Fibroblast of skin of left quadriceps (primary cell): ENCODE results near the gene IGSF3.

Experiments used
- DNase-seq, 2 experiments: peaks; one replicate each; pipeline ENCODE4 v3.0.0-alpha.2; 2013; ENCODE audit warnings: low read depth in 2 of 2

IGSF3 gene

DNA sequence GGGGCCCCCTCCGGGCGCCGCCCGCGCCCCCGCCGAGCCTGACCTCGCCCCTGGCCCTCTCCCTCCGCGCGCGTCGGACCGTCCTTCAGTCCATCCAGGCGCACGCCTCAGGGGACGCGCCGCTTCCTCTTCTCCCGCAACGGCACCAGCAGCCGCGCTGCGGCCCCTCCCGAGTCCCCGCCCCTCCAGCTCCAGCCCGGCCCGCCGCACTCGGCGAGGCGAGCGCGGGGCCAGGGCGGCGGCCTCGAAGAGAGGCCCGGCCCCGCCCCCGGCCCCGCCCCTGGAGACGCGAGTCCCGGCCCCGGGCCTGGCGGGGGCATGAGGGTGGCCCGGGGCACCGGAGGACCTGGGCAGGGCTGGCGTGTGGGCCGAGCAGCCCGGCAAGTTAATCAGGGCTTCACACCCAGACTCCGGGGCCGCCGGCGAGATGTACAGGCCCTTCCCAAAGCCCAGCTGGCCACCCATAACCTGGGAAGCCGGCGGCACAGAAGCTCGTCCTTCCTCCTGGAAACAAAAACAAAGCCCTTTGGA lies at the start of gene IGSF3:
Gene IGSF3, minus strand, starts transcription at position 159 of the 531 bp plus-strand sequence. CDS start 1,407 bp downstream, outside the sequence.
- DNase-seq = no peak

DNA sequence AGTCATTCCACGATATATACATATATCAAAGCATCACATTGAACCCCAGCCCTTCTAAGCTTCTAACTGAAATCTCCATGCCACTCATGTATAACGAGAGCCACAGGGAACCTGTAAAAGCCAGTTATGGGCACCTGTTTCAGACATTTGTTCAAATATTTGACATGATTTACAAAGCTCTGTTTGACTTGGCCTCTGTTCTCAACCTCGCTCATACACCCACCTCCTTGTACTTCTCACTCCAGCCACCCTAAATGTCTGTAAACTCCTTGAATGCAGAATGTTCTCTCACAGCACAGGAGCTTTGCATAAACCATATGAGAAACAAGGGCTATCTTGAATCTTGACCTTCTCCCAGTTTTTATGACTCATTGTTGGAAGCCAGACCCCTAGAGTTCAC lies 49.8 kb upstream of the IGSF3 start:
- DNase-seq = no peak

DNA sequence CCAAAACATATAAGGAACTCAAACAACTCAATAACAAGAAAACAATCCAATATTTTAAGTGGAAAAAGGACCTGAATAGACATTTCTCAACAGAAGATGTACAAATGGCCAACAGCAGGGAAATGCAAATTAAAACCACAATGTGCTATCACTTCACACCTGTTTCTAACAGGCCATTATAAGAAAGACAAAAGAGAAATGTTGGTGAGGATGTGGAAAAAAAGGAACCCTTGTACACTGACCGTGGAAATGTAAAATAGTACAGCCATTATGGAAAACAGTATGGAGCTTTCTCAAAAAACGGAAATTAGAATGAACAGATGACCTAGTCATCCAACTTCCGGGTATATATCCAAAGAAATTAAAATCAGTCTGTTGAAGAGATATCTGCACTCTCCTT lies 48.9 kb upstream of the IGSF3 start:
- no peak for DNase-seq

DNA sequence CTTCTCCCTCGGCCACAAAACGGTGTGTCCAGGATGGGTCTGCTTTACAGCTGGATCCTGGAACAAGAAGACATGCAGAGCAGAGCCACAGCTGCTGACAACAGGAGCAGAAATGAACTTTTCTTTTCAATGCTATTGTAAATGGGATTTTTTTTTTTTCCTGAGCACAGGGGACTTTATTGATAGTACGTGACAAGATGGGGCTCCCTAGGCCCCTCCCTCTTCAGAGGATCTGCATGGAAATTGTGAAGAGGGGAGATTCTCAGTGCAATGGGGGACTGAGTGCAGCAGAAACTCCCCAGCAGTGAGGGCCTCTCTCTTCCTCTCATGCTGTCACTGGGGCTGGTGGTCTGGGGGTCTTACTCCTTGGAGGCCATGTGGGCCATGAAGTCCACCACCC lies 45.9 kb upstream of the IGSF3 start:
- DNase-seq = no peak

DNA sequence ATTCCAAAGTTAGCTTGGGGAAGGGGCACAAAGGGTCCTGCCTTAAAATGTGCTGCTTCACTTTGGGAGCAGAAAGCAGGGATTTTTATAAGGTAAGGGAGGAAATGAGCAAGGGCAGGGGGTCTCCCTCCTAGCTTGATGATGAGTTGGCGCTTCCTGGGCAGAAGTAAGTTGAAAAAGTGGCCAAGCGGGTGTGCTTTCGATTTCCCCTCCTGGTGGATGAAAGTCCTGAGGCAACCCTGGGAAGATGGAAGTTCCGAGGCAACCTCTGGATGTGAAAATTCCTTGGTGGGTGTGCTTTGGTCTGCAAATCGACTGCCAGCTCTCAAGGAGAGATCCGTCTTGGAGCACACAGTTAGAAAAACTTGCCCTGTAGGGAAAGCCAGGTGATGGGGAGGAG lies 45.0 kb upstream of the IGSF3 start:
- no peak for DNase-seq

DNA sequence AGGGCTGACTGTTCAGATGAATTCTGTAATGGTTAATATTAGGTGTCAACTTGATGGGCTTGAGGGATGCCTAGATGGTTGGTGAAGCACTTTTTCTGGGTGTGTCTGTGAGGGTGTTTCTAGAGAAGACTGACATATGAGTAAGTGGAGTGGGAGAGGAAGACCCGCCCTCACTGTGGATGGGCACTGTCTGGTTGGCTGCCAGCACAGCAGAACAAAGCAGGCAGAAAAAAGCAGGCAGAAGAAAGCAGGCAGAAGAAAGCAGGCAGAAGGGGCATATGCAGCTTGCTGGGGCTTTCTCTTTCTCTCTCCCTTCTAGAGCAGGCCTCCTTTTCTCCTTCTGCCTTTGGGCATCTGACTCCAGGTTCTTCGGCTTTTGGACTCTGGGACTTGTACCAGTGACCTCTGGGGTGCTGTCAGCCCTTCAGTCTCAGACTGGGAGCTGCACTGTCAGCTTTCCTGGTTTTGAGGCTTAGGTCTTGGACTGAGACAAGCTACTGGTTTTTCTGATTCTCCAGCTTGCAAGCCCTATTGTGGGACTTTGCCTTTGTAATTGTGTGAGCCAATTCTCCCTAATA lies 43.8 kb upstream of the IGSF3 start:
- no peak for DNase-seq

DNA sequence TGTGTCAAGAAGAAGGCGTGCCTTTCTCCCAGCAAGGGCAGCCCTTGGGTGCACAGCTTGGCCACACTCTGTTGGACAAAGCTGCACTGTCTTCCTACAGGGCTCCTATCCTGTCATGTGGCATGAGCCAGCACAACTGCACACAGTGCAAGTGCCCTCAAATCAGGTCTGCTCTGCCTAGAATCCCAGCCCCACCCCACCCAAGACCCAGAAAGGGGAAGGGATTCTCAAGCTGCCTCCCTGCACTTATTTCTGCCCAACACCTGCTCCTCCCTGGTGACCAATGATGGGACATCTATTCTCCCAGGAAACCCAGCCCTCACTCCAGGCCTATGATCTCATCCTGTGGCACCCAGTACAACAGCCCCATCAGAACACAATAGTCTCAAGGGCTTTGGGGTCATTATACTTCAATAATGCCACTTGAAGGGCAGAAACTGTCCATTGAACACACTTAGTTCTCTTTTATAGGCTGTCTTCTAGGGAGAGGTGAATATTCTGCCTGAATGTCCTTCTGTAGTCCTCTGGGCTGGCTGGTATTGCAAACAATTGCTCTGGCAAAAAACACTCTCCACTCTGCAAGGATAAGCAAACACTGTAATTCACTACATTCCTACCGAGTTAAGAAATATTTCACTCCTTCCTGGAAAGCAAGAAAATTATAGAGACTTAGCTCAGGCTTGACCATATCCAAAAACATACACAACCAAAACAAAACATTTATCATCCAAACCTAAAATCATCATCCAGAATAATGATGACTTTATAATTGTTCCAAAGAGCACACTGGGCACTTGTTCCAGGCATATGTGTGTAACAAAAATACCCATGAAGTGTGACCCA lies 43.1 kb upstream of the IGSF3 start:
- no peak for DNase-seq

DNA sequence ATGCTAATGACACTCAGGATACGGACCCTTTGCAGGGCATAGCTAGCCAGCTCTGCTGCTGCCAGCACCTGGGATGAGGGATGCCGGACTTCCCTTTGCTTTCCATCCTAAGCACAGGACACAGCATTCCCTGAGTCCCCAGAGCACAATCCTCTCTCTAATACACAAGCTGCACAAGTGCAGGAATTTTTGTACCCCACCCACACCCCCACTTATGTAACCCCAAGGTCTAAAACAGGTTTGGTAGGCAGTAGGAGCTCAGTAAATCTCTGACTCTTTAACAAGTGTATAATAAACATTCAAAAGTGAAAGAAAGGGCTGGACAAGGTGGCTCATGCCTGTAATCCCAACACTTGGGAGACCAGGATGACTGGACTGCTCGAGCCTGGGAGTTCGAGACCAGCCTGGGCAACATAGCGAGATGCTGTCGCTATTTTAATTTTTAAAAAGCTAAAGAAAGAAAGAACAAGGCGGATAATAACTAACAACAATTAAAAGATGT lies 42.2 kb upstream of the IGSF3 start:
- DNase-seq = no peak

DNA sequence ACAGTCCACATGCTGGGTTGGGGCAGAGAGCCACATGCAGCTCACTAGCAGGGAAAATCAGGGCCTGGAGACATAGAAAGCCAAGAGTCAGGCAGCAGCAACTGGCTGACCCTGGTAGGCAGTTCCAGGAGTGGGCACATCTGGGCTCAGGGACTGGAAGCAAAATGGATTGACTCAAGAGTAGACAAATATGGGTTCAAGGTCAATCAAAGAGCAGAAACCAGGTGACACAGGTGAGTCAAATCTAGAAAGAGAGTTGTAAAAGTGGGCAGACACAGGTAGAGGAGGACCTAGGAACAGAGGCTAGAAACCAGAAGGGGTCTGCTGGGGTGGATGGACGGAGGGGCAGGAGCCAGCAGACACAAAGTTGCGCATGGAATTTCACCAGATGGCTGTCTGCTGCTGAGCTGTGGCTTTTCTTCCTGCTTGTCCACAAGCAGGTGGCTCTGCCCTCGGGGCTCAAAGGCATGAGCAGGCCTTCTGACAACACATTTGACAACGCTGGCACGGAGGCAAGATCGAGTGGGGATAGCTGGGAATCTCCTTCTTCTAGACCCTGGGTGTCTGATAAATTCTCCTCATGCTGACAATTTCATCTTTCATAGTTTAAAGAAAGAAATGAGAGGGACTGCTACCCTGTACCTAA lies 40.8 kb upstream of the IGSF3 start:
- no peak for DNase-seq

DNA sequence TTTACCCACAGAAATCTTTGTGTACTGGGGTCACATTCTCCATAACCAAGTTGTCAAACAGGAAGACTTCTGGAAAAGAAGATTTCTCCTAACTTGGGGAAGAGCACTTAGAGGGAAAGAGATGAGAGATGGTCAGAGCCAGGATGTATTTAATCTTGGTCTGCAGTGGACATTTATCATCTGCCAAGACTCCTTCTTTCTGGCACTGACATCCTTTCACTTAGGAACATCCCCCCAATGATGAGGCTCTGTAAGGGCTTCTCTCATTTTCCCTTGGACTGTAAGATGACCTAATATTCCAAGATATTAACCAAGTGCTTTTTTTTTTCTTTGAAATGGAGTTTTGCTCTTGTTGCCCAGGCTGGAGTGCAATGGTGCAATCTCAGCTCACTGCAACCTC lies 39.3 kb upstream of the IGSF3 start:
- no peak for DNase-seq

DNA sequence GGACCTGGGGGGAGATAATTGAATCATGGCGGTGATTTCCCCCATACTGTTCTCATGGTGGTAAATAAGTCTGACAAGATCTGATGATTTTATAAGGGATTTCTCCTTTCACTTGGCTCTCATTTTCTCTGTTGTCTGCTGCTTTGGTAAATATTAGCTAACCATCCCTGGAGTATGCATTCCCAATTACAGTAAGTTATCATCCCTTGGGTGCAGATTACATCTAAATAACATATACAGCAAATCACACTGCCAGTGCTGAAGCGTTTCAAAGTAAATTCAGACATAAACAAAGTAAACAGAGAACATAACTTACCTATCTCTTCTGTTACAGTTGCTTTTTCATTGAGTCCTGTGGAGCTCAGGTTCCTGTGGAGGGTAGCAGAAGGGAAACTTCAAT lies 38.6 kb upstream of the IGSF3 start:
- no peak for DNase-seq

DNA sequence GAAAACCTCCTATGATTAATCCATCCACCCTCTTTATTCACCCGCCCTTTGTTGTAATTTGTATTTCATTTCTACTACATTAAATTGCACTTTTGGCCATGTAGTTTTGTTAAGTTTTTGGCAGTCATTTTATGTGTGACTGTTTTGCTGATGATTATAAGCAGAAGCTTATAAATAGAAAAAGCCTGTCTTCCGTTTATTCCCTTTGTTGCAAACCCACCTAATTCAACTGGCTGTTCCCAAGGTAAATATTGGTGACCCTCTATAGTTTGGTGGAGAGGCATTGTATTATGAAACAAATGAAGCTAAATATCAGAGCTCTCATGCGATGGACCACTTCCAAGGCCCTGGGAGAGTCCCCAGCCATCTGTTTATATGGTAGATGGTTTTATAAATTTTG lies 36.7 kb upstream of the IGSF3 start:
- no peak for DNase-seq

DNA sequence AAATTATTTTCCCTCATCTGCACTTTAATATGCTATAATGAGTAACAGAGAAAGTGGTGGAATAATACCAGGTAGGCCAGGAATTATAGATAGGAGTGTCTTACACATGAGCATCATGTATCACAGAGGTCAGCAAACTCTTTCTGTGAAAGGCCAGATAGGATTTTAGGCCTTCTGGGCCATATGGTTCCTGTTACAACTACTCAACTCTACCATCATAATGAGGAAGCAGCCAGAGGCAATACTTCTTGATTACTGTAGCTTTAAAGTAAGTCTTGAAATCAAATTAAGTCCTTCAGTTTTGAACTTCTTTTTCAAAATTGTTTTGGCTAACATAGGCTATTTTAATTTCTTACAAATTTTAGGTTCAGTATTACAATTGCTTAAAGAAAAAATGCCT lies 32.1 kb upstream of the IGSF3 start:
- DNase-seq = no peak

DNA sequence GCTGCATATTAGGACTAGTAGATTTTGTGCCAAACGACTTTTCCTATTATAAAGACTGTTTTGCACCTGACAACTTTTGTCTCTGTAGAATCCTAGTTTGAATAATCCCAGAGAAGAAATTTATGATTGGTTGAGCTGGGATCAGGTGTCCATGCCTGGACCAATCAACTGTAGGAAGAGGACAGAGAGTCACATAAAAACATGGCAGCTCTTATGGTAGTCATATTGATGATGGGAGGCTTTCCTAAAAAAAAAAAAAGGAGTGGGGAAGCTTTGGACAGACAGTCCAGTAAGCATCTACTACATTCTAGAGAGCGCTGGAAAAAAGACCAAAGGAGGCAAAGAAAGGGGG lies 30.7 kb upstream of the IGSF3 start:
- DNase-seq = no peak

DNA sequence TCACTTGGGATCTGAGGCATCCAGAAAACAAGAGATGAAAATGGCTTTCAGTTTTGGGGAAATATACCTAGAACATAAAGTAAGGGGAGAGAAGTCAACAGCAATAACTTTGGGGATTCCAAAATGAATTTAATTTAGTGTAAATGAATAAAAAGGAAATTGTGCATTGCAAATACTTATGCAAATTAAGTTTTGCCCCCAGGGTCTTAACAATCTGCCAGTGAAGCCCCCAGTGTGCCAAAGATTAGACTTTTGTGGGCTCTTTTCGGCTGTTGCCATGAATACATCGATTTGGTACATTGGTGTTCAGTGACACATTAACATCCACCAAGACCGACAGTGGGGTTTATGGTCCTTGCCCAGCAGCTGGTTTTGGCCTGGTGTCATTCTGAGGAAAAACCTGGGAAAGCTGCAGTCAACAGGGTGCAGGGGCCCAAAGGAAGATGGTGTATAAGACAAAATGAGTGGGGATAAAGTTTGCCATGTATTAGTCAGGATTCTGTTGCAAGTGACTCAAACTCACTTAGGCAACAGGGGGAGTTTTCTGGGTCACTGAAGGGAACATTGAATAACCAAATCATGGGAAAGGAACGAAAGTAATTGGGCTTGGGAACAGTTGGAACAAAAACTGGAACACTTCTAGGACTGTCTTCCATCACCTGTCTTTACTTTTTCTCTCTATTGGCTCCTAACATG lies 30.2 kb upstream of the IGSF3 start:
- DNase-seq = no peak

DNA sequence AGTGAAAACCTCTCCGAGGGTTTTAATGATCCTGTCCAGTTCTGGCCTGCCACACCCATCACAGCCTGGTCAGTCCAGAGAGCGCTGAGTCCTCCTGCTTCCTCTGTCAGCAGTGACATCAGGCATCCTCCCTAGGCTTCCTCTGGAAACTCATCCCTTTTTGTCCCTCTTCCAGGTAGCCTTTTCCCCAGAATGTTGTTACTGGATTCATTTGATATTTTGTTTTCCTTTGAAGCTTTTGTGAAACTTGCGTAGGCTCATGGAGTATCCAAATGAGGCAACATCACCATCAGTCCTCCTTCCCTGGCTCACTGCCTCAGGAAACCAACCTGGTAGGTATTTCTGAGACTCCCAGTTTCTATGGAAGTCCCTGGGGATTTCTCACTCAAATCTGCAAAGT lies 27.0 kb upstream of the IGSF3 start:
- DNase-seq = no peak

DNA sequence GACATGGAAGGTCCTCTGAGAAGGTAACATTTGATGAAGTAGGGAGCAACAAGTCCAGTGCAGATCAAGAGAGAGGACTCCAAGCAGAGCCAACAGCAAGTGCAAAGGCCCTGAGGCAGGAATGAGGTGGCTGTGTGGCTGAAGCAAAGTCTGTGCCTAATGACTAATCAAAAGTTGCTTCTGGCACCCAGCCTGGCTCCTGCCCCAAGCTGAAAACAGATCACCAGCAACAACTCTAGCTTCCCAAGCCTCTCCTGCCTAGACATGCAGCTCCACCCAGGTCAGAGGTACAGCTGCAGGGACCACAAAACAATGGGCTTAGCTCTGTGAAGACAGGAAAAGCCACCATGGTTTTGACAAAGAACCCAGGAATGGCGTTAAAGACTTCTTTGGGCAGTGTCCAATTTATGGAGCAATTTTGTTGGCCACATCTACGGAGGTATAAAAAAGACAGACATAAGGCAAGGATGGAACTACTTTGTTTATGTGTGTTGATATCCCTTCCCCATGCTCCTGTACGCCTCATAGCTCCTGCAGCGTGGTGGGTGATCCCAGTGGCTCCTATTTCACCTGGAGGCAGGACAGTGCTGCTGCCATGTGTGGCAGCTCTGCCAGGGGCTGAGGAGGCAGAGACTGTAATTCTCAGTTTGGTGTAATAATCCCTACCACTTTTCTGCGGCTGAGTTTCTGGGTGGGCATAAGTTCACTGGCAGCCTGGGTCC lies 26.4 kb upstream of the IGSF3 start:
- DNase-seq = peak; percentile 23 to 34

DNA sequence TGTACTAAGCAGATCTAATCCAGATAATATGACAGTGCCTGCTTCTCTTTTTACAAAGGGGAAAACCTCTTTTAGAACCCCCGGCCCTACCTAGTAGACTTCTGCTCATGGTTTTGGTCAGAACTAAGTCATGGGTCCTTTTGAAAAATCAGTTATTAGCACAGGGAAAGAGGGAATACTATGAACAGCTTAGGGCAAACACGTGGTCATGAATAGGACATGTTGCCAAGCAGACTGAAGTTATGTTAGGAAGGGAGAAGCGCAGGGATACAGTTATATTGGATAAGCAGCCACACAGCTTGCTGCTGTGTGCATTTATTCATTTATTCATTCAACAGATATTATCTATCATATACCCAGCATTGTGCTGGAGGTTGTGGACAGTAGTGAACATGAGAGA lies 25.3 kb upstream of the IGSF3 start:
- no peak for DNase-seq

DNA sequence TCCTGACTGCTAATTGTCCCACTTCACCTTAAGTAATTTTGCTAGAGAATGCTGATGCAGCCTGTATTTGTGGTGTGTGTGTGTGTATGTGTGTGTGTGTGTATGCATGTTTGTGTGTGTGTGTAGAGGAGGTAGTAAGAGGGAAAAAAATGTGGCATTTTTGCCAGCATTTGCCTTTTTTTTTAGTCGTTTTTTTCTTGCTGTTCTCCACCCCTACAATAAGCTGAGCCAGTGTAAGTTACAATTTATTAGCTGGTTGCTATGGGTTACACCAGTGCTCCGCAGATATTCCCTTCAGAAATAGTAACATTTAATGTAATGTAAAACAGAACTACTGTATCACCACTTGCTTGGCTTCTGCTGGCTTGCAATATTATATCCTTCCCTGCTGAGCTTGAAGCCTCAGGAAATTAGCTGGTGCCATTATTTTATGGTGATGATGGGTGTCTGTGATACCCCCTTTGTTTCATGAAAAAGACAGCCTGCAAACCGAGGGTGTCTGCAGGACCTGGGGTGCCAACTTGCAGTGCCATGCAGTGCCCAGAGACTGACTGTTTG lies 23.4 kb upstream of the IGSF3 start:
- peak in 1 of 2 experiments; percentile 8 for DNase-seq

DNA sequence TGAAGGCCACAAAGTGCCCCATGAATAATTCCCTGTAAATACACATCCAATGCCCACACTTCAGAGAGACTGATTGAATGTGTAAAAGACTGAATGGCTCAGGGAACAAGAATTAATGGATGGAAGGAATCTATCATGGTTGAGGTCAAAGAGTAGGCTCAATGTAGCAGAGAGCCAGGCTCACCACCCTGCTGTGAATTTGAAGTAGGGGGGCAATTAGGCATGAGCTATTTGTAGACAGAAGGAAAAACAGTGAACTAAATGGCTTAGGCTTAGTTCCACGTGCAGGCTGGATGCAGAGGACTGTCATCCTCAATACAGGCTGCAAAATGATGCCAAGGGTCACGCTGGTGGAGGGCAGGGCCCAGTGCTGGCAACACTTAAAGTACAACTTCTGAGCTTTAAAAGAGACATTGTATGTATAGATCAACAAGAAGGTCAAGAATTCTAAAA lies 22.9 kb upstream of the IGSF3 start:
- DNase-seq = no peak

DNA sequence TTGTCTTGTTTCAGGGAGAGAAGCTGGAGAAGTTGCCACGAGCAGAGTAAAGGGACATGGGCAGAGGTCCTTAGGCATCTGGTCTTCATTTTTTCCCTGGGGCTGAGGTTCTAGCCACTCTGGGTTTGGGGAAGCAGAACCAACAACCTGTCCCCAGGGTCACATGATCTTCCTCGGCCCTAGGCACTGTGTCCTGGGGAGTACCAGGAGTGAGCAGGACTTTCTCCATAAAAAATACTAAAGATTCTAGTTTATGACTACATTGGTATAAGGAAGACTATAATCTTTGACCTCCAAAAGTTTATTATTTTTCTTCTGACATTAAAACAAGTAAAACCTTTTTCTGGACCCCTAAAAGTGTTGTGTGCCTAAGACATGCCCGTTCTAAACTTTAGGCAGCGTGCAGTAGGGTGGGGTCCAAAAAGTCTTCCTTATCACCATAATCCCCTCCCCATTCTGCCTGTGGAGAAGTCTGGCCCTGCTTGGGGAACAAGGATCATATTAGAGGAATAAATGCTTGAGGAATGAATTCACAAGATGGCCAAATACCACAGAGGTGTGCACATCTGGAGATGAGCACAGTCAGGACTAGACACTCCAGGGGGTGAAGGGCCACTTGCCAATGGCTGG lies 19.3 kb upstream of the IGSF3 start:
- no peak for DNase-seq
